GM23338 (cell line): ENCODE data around the gene KDM4E. TPM values are rescaled to one million over a fixed set of nuclear protein-coding genes. Genes with fewer than 3 reads are reported as not detected.
"Not testable (repeated sequence)": the region's sequence is repeated elsewhere in the genome, so short reads cannot be mapped to it uniquely, and the experiment has no call there.

ENCODE experiments used
- ATAC-seq: fragments of 200-7000 bp; cut with Tn5 transposase; 3 replicates; pipeline ENCODE4 v1.9.1; 2020
- DNase-seq: peaks from one replicate; pipeline ENCODE4 v3.0.0-alpha.2; 2015; ENCODE audit warnings: low spot score
- H2AFZ ChIP-seq: fragments of 200-600 bp; sonication (generic); 2 replicates; pipeline ENCODE4 v1.8.0; 2016; ENCODE audit warnings: antibody characterized with exemption, mild to moderate bottlenecking, moderate library complexity
- H3F3A ChIP-seq: fragments of 200-600 bp; sonication (generic); replicated peaks from 2 replicates; pipeline ENCODE4 v1.8.0; 2017; ENCODE audit warnings: antibody characterized with exemption, mixed run types, low read depth
- H3K27ac ChIP-seq: fragments of 200-600 bp; sonication (generic); 2 replicates; pipeline ENCODE4 v1.6.1; 2016; ENCODE audit warnings: low read depth
- H3K27me3 ChIP-seq: fragments of 200-600 bp; sonication (generic); 2 replicates; pipeline ENCODE4 v1.8.0; 2016; ENCODE audit warnings: mild to moderate bottlenecking, mixed run types, moderate library complexity; ENCODE audit not compliant: insufficient read depth
- H3K36me3 ChIP-seq: fragments of 200-600 bp; sonication (generic); 2 replicates; pipeline ENCODE4 v1.8.0; 2016; ENCODE audit warnings: mild to moderate bottlenecking; ENCODE audit not compliant: insufficient read depth
- H3K4me1 ChIP-seq: fragments of 200-600 bp; sonication (generic); 2 replicates; pipeline ENCODE4 v1.8.0; 2016; ENCODE audit warnings: mild to moderate bottlenecking, moderate library complexity; ENCODE audit not compliant: insufficient read depth
- H3K4me2 ChIP-seq: fragments of 200-600 bp; sonication (generic); 2 replicates; pipeline ENCODE4 v1.7.1; 2017; ENCODE audit warnings: mixed run types
- H3K4me3 ChIP-seq: fragments of 200-600 bp; sonication (generic); 2 replicates; pipeline ENCODE4 v1.6.1; 2016; ENCODE audit warnings: mixed run types
- H3K79me2 ChIP-seq: fragments of 200-600 bp; sonication (generic); replicated peaks from 2 replicates; pipeline ENCODE4 v1.8.0; 2017; ENCODE audit warnings: mild to moderate bottlenecking; ENCODE audit not compliant: insufficient read depth
- H3K9me2 ChIP-seq: fragments of 200-600 bp; sonication (generic); 2 replicates; pipeline ENCODE4 v1.8.0; 2017; ENCODE audit not compliant: insufficient read depth
- H4K20me1 ChIP-seq: fragments of 200-600 bp; sonication (generic); replicated peaks from 2 replicates; pipeline ENCODE4 v1.8.0; 2017; ENCODE audit warnings: mild to moderate bottlenecking; ENCODE audit not compliant: insufficient read depth
- H3K27ac Mint-ChIP-seq: 2 replicates; pipeline ENCODE4 v1.8.0; 2020; ENCODE audit warnings: inconsistent platforms, mild to moderate bottlenecking, moderate library complexity, mixed read lengths
- H3K27me3 Mint-ChIP-seq: 3 replicates; pipeline ENCODE4 v1.8.0; 2022; ENCODE audit warnings: low read depth, mild to moderate bottlenecking, moderate library complexity, mixed read lengths, inconsistent platforms; ENCODE audit not compliant: insufficient read depth, poor library complexity
- H3K36me3 Mint-ChIP-seq: 3 replicates; pipeline ENCODE4 v1.8.0; 2021; ENCODE audit warnings: low read depth, mild to moderate bottlenecking, inconsistent platforms, moderate library complexity, mixed read lengths
- H3K4me1 Mint-ChIP-seq: 3 replicates; pipeline ENCODE4 v1.8.0; 2020; ENCODE audit warnings: mild to moderate bottlenecking, inconsistent platforms, mixed read lengths
- H3K4me3 Mint-ChIP-seq: 3 replicates; pipeline ENCODE4 v1.8.0; 2021; ENCODE audit warnings: moderate library complexity, mild to moderate bottlenecking, inconsistent platforms, mixed read lengths
- H3K9me3 Mint-ChIP-seq: 3 replicates; pipeline ENCODE4 v1.8.0; 2020; ENCODE audit warnings: moderate library complexity, mild to moderate bottlenecking, inconsistent platforms, mixed read lengths
- CTCF ChIP-seq, 2 experiments: fragments of 200-600 bp in 1 of 2; sonication (generic) in 1 of 2; conservative IDR thresholded peaks; 2 replicates each; pipeline versions ENCODE4 v1.5.1 to v1.6.1; 2016 to 2017; ENCODE audit warnings: antibody characterized with exemption in 2 of 2, low read depth in 2 of 2, mild to moderate bottlenecking in 2 of 2, moderate library complexity in 1 of 2
- ETS1 ChIP-seq: IDR thresholded peaks from 2 replicates; pipeline ENCODE4 v1.6.1; 2016; ENCODE audit warnings: antibody characterized with exemption
- EZH2phosphoT487 ChIP-seq: fragments of 200-600 bp; sonication (generic); IDR thresholded peaks from one replicate; pipeline ENCODE4 v1.8.1; 2018; ENCODE audit warnings: antibody characterized with exemption; ENCODE audit not compliant: unreplicated experiment
- NANOG ChIP-seq: IDR thresholded peaks from 2 replicates; pipeline ENCODE4 v1.6.1; 2016; ENCODE audit warnings: antibody characterized with exemption, borderline replicate concordance
- POLR2AphosphoS5 ChIP-seq: IDR thresholded peaks from 2 replicates; pipeline ENCODE4 v1.6.1; 2016; ENCODE audit warnings: antibody characterized with exemption, low read depth
- STAT1 ChIP-seq: IDR thresholded peaks from one replicate; pipeline ENCODE4 v1.6.1; 2016; ENCODE audit warnings: antibody characterized with exemption; ENCODE audit not compliant: unreplicated experiment
- ZNF114 ChIP-seq: fragments of 250-450 bp; sonication (Bioruptor Pico); IDR thresholded peaks from 2 replicates; pipeline ENCODE4 v1.5.0; 2020; ENCODE audit warnings: mild to moderate bottlenecking, moderate library complexity
- ZNF462 ChIP-seq: fragments of 250-450 bp; sonication (Bioruptor Pico); IDR thresholded peaks from 2 replicates; pipeline ENCODE4 v1.5.0; 2020; ENCODE audit warnings: mild to moderate bottlenecking, moderate library complexity
- polyA plus RNA-seq: library from polyadenylated mRNA; unstranded; fragments of >200 nt; fragmentation: Nextera tagmentation; extraction: Ambion mirVana; gene quantifications from 2 replicates; pipeline ENCODE4 v1.2.1, GENCODE V29; 2016
- total RNA-seq: library from RNA; depleted of rRNA; stranded (reverse); fragments of >200 nt; shearing (Covaris generic); gene quantifications from 2 replicates; pipeline ENCODE4 v1.2.3, GENCODE V29; 2014

Gene KDM4E
- total and polyA plus RNA-seq, 2 experiments from 2014 or later = not detected

GRCh38 chr11:95049122-95049521 is 24.1 kb downstream of the KDM4E start, which contains the start of gene KDM4F:
Gene KDM4F (plus strand): TSS chr11:95049422.
- H3K4me2 ChIP-seq, H4K20me1 ChIP-seq, H3K27ac Mint-ChIP-seq, H3K36me3 Mint-ChIP-seq, H3K4me1 Mint-ChIP-seq, H3K4me3 Mint-ChIP-seq, H2AFZ ChIP-seq, ATAC-seq, H3K27me3 ChIP-seq, H3K79me2 ChIP-seq, H3K4me3 ChIP-seq, H3K4me1 ChIP-seq, H3F3A ChIP-seq, H3K9me3 Mint-ChIP-seq, H3K36me3 ChIP-seq, H3K27me3 Mint-ChIP-seq, H3K27ac ChIP-seq, H3K9me2 ChIP-seq, DNase-seq: not testable (repeated sequence)

GRCh38 chr11:95050595-95051202 is 25.6 kb downstream of the KDM4E start:
- no peak for ATAC-seq
- no peaks in the 10 kb centered on the region for H3K4me1 Mint-ChIP-seq
- no peaks in the 10 kb centered on the region for H3K36me3 Mint-ChIP-seq
- no peak overlapping the region for H3K4me3 Mint-ChIP-seq
- Histone ChIP-seq H3K9me2 (no peaks in the 10 kb centered on the region), H4K20me1 (no peaks in the 10 kb centered on the region), H2AFZ (no peak overlapping the region), H3K36me3 (no peaks in the 10 kb centered on the region), H3K4me3 (no peak overlapping the region), H3K27me3 (no peaks in the 10 kb centered on the region; the same call in 1 of the 2 replicates), H3K79me2 (no peaks in the 10 kb centered on the region), H3K4me2 (no peak overlapping the region), H3F3A (no peaks in the 10 kb centered on the region), H3K27ac (no peak overlapping the region), H3K4me1 (no peaks in the 10 kb centered on the region)
- H3K27ac Mint-ChIP-seq = no peak overlapping the region
- TF ChIP-seq CTCF (conservative IDR thresholded peaks at IDR 0.05; ENCODE audit: low read depth in 2 of 2) = peak in 1 of 2 experiments; percentile 38; a peak in 2 of 4 replicates
- no peak for TF ChIP-seq NANOG
- peaks cover 6% of the 10 kb centered on the region for H3K27me3 Mint-ChIP-seq
- H3K9me3 Mint-ChIP-seq = no peaks in the 10 kb centered on the region
- no peak for DNase-seq

- Histone ChIP-seq H3K27me3 (no peaks in the 10 kb centered on the region; the same call in 1 of the 2 replicates), H3K36me3 (no peaks in the 10 kb centered on the region), H3K4me1 (no peaks in the 10 kb centered on the region), H3K4me3 (no peak overlapping the region), H3F3A (no peaks in the 10 kb centered on the region), H3K27ac (no peak overlapping the region), H4K20me1 (no peaks in the 10 kb centered on the region), H3K79me2 (no peaks in the 10 kb centered on the region), H2AFZ (no peak overlapping the region), H3K4me2 (no peak overlapping the region), H3K9me2 (no peaks in the 10 kb centered on the region)
- peaks cover 6% of the 10 kb centered on the region for H3K27me3 Mint-ChIP-seq
- ATAC-seq (no peak), DNase-seq (no peak)
- H3K4me1 Mint-ChIP-seq = no peaks in the 10 kb centered on the region
- no peaks in the 10 kb centered on the region for H3K36me3 Mint-ChIP-seq
- H3K4me3 Mint-ChIP-seq = no peak overlapping the region
- no peaks in the 10 kb centered on the region for H3K9me3 Mint-ChIP-seq
- H3K27ac Mint-ChIP-seq = no peak overlapping the region
- TF ChIP-seq POLR2AphosphoS5 (no peak), STAT1 (no peak), EZH2phosphoT487 (no peak), ZNF114 (CRISPR knock-in tag) (no peak), ZNF462 (CRISPR knock-in tag) (no peak), ETS1 (no peak)
Measured at GRCh38 chr11:95054356-95054755, 29.3 kb downstream of the KDM4E start.
